OCI-LY1 (cell line): ENCODE results near the gene DNAJB8.

Source experiments
- CTCF ChIP-seq: fragments of 200-600 bp; sonication (generic), shearing (Covaris generic); IDR thresholded peaks from 2 replicates; pipeline ENCODE4 v1.5.1; 2017; ENCODE audit warnings: mild to moderate bottlenecking, antibody characterized with exemption, low read length, moderate library complexity, mixed read lengths
- EZH2 ChIP-seq: fragments of 200-600 bp; sonication (generic), shearing (Covaris generic); IDR thresholded peaks from 2 replicates; pipeline ENCODE4 v1.8.0; 2017; ENCODE audit warnings: borderline replicate concordance, mixed run types, mild to moderate bottlenecking, antibody characterized with exemption, low read length, moderate library complexity, mixed read lengths

GRCh38 chr3:128463771-128464170 is 2.9 kb downstream of the DNAJB8 start:
- no peak for TF ChIP-seq EZH2
- TF ChIP-seq CTCF: no peak
